ENCODE measurements around the gene NCOA1.
"Not testable (repeated sequence)": the region's sequence is repeated elsewhere in the genome, so short reads cannot be mapped to it uniquely, and the experiment has no call there.

NCOA1 gene

DNA sequence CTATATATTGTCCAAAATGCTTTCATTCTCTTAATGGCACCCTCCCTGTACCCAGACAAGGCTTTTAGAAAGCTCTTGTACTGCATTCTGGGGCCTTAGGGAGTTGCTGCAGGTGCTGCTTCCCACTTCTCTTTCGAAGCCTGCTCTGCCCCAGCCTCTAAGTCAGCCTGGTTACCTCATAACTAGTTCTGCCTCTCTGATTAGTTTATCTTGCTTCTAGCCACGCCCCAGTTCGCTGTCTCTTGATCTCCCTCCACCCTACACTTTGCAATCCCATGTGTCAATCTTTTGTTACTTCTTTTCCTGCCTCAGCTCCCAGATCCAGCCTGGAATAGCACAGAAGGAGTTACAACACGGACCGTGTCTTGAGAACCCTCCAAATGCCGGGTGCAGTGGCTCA is 13.8 kb upstream of the NCOA1 start:
- no peak for DNase-seq

DNA sequence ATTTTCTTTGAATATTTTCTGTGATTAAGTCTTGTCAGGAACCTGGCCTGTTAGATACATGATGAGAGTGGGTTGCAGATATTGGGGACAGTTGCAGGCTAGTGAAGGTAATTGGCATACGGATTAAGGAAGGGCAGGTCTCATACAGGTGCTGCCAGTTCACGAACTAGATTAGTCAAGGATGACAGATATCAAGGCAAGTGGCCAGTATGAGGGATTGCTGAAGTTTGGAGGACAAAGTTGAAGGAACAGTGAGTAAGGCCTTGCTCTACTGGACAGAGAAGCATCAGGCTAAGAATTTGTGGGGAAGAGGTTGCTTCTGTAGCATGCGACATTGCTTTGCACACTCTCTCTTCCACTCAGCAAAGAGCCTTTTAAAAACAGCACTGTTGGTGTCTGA is 12.8 kb upstream of the NCOA1 start:
- DNase-seq, result no peak

DNA sequence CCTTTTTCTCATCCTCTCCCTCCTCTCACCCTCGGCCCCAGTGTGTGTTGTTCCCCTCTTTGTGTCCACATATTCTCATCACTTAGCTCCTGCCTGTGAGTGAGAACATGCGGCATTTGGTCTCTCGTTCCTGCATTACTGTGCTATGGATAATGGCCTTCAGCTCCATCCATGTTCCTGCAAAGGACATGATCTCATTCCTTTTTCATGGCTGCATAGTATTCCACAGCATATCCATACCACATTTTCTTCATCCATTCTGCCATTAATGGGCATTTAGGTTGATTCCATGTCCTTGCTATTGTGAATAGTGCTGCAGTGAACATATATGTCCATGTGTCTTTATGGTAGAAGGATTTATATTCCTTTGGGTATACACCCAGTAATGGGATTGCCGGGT is 10.8 kb upstream of the NCOA1 start:
- DNase-seq, result no peak

DNA sequence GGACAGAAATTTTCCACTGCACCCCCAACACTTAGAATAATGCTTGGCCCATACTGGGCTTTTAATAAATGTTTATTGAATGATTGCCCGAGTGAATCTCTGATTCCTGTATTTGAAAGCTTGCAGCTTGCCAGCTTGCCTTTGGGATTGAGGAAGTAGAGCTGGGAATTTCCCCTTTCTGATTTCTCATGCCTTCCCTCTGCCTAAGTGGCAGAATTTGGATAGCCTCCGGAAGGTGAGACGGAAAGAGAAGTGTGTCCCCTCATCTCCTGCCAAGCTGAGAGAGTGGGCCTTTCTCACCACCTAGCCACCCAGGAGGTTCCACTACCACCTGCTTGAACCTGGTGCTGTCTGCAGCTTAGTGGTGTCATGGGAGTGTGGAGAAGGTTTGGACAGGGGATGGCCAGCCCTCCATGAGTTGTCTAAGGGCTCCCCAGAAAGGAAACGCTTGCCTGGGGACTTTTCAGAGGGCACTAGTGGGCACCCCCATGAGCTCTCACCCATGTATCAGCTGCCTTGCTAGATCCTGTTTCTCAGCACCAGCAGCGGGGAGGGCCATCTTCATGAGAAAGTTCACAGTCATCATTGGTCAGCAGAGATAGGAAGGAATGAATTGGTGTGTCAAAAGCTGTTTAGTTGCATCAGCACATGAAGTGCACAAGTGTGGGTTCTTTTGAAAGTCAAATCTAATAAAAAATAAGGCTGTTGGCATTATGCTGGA is 8.6 kb upstream of the NCOA1 start:
- no peak for DNase-seq

DNA sequence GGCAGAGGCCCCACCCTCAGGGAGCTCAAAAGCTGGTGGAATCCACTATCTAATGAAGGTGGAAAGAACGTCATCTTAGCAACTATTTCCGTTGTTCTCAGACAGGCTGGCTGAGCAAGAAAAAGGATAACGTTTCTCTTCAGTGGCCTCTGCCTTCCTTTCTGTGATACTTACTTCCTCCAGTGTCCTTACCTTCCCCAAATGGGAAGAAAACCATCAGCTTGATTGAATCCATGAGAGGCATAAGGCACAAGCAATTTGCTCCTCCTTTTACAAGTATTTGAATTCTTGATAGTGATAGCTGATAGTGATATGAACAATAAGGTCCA is 8.1 kb upstream of the NCOA1 start:
- no peak for DNase-seq

DNA sequence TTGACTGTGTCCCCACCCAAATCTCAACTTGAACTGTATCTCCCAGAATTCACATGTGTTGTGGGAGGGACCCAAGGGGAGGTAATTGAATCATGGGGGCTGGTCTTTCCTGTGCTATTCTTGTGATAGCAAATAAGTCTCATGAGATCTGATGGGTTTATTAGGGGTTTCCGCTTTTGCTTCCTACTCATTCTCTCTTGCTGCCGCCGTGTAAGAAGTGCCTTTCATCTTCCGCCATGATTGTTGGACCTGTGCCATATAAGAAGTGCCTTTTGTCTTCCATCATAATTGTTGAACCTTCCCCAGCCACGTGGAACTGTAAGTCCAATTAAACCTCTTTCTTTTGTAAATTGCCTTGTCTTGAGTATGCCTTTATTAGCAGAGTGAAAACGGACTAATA is 6.4 kb upstream of the NCOA1 start:
- DNase-seq, result not testable (repeated sequence)

DNA sequence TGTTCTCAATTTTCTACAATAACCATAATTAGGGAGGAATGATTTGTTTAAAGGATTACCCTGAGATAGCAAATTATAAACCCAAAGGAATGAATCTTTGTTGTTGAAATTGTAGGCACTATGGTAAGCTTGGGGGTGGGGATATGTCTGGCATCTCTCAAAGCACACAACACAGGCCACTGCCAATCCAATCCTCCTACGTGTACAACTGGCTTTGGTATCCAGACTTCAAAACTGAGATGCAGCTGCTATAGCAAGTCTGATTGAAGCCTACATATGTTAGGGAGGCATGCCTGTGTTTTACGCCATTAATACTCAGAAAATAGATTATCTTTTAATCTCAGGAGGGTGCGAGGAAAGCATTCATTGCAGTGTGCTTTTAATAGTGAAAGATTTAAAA is 5.9 kb upstream of the NCOA1 start:
- no peak for DNase-seq

DNA sequence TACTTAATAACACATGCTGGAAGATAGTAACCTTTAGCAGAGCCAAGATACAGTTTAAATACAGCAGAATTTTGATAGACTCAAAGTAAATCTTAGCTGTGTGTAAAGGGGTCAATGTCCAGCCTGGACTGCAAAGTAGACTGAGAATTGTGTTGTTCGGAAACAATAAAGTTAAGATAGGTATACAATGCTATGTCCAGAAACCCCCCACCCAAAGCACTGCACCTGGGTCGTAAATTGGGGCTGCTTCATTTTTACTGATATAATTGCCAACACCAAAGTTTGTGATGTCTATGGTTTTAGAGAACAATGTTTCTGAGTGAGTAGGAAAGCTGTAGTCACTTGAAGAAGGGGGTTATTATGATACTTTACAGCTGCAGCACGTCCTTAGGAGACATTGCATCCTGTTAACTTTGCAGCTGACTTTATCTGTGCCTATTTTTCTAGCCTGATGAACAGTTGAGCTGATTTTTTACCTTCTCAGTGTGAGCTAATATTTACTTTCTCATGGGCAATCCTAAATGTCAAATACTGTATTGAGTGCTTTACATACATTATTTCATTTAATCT is 4.3 kb upstream of the NCOA1 start:
- DNase-seq, result no peak

DNA sequence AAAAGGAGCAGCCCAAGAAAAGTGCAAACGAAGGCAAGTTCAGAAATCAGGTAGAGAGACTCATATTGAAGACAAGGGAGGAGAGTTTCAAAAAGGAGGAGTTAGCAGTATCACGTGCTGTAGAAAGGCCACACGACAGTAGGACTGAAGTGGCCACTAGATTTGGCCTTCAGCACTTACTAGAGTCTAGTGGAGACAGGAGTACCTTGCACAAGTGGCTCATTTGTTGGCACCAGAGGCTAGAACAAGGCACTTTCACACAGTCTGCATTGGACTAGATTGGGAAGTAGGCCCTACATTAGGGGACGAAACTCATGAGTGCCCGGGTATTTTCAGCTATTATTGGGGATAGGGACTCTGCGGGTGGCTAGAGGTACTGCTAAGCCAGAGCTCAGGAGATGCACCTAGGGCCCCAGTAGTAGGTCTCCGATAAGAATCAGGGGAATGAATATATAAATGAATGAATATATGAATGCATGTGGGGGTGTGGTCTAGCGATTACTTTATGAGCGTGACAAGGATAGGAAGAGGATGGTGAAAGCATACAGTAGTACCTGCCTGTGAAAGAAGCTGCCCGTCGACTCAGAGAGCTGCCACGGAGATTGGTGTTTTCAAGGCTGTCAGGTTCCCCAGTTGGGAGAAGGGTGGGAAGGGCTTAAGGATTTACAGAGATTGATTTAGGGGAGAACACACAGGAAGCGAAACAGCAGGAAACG is 1.4 kb upstream of the NCOA1 start:
- no peak for DNase-seq

DNA sequence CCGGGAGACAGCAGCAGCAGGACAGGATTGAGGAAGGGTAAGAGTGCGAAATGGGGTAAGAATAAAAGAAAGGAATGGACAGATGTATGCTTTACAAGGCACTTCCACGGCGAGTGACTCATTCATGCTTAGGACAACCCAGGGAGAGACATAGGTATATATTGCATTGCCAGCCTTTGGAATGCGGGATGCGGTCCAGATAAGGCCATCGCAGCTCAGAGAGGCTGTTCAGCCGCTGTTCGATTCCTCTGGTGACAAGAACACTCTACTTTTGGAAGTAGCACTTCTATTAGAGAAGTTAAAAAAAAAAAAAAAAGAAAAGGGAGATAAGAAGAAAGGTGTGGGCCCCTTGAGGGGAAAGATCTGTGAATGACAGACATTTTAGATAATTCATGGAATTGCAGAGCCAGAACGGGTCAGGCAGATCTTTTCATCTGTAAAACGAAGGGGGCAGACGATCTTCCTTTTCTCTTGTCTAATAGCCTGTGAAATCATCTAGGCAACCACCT is 819 bp upstream of the NCOA1 start:
- DNase-seq, result no peak

DNA sequence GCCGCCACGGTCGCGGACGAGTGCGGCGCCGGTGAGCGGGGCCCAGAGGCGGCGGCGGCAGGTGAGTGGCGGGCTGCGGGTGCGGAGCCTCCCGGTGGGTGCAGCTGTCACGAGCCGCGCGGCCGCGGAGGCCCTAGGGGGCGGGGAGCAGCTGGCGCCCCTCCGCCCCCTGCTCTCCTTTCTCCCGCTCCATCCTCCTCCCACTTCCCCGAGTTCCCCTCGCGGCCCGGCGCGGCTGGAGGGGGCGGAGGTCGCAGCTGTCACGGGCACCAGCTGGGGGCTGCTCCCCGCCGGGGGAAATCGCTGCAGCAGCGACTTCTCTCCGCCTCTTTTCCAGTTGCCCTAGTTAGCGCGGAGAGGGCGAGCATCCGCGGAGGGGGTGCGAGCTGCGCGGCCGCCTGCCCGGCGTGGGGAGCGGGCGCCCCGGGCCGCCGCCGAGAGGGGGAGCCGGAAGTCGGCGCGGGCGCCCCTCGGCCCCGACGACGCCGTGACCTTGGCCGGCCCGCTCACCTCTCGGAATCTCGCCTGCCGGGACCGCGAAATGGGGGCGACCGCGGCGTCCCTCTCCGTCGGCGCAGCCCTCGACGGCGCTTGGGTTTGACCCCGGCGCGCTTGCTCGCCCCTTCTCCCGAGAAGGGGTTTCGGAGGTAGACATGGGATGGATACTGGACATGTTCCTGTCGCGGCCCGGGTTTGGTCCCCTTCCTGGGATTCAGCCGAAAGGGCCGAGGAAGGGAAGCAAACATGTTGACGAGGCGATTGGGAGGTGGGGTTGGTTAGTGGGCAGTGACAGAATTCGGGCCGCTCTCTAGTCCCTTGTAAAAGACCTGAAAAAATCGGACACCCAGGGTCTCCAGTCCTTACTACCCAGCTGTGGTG is 727 bp downstream of the NCOA1 start:
- DNase-seq, result peak; percentile 48

DNA sequence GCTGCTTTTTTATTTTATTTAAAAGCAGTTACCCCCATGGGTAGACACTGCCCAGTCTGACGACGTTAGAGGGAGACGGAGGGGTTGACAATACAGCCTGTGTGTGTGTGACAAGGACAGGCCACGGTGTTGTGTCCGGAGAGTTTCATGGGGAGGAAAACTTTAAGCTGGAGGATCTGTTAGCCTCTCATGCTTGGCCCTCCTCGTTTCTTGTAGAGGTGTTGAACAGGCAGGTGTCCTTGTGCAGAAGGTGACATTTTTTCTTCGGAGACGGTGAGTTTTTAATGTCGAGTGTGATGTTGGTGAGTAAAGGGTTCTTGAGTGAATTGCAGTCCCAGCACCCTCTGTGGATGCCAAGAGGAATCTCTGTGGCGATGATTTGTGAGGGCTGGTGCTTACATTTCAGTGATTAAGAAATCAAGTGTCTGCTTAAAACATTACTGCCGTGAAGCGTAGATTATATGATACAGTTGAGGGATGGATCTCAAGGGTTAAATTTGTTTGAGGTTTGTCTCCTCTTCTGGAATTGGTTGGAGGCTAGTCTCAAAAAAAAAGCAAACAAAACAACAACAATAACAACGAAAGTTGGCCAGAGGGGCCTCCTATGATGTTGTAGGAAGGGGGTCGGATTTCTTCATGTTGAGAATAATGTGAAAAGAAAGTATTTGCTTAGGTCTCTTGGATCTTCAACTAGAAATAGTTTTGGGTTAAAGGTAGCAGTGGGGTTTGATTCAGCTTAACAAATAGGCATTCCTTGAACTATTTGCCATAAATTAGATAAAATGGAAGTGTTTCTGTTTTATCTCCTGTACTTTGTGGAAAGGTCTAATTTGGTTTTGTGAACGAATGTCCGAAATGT is 1.6 kb downstream of the NCOA1 start:
- DNase-seq, result no peak

DNA sequence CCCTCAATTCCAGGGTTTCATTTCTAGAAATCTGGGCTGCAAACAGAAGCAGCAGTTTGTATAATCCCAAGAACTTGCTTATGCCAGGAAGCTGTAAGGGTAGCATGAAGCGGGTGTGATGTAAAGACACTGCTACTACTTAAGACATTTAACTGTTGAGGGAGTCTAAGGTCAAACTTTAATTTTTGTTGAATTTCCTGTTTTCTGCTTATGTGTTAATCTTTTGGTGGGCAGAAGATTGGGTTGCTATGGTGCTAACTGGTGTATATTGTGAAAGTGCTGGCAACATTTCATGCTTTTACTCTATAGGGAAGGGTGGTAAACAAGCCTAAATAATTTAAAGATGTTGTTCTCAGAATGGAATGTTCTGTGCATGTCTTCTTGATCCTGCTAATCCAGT is 2.7 kb downstream of the NCOA1 start:
- no peak for DNase-seq

DNA sequence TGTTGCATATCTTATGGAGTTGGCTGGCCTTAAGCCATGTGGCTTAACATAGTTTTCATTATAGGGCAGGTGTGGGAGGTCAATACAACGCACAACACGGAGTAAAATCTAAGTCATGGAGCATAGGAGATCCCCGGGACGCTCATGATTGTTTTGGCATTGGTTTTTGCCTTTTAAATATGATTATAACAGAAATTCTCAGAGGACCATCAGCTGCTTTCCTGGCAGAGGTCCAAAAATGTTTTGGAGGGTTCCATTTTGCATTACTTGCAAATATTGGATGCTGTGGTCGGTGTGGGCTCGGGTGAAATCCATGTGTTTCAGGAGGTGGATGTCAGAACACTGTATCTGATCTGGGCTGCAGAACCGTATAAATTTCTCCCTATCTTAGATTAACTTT is 3.4 kb downstream of the NCOA1 start:
- no peak for DNase-seq

DNA sequence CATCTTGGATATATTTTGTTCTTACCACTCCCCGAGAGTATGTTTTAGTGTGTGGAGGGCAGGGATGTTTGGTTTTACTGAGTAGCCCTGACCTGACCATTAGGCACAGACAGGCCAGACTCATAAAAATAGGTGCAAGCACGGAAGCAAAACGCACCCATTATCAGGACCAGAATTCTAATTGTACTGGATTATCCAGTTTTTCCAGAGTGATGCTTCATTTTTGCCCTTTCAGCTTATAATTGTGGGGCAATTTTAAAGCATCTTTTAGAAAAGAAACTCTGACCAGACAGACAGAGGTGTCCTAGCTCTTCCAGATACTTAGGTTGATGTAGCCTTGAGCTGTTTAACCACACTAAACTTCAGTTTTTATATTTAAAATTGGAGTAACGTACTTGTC is 4.4 kb downstream of the NCOA1 start:
- no peak for DNase-seq

DNA sequence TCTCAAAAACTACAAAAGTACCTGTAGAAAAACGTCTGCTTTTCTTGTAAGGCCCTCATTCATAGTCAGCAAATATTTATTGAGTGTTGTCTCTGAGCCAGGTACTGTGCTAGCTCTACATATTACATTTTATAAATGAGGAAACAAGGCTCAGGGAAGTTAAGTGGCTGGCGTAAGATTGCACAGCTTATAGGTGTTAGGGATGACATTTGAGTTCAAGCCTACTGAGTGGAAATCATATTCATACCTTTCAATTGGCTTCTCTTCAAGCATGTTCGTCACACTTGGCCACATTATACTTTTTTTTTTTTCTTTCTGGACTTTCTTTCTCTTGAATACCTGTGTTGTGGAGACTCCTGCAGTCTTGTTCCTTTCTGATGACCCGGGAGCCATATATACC is 5.9 kb downstream of the NCOA1 start:
- DNase-seq, result no peak

DNA sequence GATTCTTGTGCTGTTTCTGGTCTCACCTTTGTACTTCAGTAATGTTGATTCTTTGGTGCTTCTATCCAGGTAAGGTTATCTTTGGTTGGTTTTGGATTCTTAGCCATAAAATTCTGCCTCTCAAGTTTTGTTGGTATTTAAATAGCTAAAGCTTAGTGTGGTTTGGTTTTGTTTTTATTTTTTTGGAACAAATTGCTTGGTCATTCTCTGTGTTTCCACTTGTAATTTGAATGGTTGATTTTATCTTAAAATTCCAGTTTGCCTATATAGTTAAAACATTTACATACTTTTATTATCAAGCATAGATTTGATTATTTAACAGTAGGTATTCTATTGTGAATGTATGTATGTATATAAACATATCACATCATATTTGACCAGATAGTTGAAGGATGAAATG is 6.6 kb downstream of the NCOA1 start:
- no peak for DNase-seq

DNA sequence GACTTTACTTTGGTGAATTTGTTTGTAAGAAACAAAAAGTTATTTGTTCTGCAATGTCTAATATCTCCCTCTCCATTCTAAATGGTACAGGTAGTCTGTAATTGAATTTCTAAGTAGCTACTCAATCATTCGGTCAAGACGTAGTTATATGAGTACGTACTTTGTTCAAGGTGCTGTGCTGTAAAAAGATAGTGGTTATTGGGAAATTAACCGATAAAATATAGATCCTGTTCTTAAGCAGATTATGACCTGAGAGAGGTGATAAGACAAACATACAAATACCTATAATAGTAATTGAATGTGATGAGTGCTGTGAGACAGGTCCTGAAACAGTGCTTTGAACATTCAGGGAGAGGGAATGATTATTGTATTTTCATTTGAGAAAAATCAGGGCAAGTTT is 7.1 kb downstream of the NCOA1 start:
- DNase-seq, result no peak

DNA sequence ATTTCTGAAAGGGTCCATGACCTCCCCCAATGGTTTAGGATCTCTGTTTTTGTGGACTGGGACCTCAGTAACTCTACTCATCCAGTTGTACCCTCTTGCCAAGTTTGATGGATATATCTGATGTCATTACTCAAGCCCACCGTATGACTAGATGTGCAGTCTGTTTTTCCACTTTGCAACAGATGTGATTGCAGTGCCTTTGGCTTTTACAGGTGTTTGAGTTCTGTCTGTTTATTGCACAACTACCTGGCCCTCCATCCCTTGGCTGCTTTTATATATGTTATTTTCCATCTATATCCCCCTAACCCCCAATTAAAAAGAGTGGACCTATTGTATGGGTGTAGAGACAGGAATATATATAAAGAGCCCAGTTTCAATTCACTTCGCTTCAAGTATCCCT is 10.8 kb downstream of the NCOA1 start:
- DNase-seq, result no peak

DNA sequence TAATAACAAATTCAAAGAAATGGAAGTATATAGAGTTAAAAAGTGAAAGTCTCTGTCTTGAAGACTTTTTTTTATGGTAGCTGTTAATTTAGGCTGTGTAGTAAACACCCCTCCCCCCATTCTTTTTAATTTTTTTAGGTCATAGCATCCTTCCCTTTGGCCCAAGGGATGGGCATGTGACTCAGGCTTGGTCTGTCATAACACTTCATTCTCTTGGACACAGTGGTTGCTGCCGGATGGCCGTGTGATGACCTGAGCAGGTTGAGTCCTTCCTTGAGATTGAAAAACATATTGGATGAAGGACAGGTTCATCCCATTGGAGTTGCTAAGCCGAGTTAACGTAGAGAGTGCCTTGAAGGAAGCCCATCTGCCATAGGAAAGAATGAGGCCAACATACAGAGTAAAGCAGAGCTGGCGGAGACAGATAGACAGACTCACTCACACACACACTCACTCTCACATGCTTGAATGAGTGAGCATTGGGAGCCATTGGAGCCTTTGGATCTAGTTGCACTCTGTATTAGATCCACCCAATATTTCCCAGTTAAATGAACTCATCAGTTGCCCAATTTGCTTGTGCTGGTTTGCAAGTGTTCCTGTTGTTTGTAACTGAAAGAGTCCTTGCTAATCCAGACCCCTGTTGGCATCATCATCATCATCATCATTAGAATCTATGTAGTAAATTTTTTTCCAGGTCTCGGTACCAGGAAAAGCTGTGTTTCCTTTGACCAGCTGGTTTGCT is 14.7 kb downstream of the NCOA1 start:
- DNase-seq, result no peak

DNA sequence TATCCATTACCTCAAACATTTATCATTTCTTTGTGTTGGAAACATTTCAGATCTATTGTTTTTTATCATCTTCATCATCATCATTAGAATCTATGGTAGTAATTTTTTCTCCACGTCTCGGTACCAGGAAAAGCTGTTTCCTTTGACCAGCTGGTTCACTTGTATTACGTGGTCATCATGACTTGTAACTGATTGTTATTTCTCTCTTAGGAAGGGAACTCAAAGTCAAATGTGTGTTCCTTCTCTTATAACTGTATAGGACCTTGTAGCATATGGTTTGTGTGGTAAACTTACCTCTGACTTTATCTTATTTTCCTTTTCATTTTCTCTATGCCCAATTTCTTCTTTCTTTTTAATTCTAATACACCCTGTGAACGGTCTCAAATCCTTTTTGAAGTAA is 16.5 kb downstream of the NCOA1 start:
- DNase-seq, result no peak

DNA sequence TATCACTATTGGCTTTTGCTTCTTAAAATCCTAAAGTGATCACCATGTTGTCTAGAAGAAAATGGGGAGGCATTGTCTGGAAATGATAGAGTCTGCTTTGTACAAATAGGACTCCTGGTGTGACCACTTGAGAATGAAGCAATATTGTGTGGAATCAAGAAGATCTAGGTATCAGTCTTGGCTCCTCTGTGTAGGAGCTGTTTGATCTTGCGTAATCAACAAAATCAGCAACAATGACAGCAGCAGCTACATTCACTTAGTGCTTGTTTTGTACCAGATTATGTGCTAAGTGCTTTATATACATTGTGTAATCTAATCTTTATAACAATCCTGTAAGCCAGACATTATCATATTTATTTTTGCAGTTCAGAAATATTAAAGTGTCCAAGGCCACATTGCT is 17.8 kb downstream of the NCOA1 start:
- DNase-seq, result no peak
